GM19043 (cell line): ENCODE data around the gene PGM2L1.
"Not testable (repeated sequence)": the region's sequence is repeated elsewhere in the genome, so short reads cannot be mapped to it uniquely, and the experiment has no call there.

Source experiments
- ATAC-seq: cut with Tn5 transposase; IDR thresholded peaks from one replicate; pipeline ENCODE4 v1.9.1; 2021; ENCODE audit warnings: low read depth; ENCODE audit not compliant: unreplicated experiment

PGM2L1 gene

DNA sequence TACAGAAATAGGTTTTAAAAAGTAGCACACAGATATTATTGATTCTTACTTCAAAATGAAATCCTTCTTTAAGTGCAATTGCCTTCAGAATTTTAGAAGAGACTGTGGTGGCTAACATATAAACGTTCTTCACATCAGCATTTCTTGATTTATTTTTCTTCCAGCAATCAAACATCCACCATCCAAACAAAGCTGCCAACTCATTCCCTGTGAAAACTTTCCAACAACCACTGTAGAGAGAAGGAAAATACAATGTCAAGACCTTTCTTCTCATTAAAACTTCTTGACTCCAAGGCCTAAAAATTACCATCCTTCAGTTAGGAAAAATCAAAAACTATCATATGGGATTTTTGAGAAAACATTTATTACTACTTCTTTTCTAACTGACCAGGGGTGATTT lies 52.8 kb downstream of the PGM2L1 start:
- ATAC-seq, result no peak

DNA sequence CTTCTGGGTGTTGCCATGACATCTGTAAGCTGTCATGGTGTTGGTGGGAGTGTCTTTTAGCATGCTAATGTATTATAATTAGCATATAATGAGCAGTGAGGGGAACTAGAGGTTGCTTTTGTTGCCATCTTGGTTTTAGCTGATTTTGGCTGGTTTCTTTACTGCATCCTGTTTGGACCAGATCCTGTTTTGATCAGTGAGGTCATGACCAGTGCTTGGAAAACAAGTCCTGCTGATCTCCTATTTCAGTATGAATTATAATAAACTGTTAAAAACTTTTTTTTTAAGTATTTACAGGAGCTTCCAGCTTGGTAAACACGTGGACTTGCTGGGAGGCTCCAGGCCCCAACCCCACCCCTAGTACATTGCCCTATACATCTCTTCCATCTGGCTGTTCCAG lies 56.3 kb downstream of the PGM2L1 start:
- ATAC-seq, result no peak

DNA sequence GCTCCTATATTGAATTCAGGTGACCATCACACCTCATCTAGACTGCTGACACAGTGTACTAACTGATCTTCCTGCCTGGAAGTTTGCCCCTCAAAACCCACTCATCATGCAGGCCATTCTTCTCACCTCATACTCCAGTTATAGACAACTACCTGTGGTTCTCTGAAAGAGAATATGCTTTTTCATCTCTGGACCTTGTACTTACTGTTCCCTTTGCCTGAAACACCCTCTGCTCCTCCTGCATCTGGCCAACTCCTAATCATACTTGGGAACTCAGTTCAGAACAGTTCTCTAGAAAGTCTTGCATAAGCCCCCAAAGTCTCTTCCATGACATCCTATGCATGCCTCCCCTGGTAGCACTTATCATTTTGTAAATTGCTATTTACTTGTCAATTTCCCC lies 58.6 kb downstream of the PGM2L1 start:
- ATAC-seq, result no peak

DNA sequence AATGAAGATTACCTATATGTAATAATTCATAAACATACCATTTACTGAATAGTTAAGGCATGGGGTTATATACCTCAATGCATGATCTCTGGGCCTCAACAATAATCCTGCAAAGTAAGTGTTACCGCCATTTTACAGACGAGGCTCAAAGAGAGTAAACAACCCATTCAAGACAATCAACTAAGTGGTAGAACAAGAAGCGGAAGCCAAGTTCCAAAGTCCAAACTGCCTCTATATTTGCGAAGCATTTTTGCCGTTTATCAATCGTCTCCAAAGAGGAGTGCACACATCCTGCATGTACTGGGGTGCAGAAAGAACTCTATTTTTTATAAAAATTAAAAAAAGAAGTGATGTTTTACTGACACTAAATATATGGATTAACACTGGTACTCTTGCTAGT lies 59.3 kb downstream of the PGM2L1 start:
- no peak for ATAC-seq

DNA sequence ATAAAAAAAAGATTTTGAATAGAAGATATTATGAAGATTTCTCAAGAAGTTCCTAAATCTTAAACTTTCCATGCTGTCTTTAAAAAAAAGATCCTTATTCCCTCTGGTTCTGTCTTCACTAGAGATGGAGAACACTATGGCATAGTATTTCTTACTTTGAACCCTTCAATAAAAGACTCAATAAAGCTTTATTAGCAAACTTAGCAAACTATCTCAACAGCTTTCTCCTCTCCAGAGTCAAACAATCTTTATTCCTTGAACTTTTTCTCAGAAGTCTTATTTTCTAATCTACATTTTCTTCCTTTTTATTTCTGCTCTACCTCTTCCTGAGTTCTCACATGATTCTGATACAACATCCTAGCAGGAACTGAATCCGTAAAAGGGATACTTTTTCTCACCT lies 65.0 kb downstream of the PGM2L1 start:
- no peak for ATAC-seq

DNA sequence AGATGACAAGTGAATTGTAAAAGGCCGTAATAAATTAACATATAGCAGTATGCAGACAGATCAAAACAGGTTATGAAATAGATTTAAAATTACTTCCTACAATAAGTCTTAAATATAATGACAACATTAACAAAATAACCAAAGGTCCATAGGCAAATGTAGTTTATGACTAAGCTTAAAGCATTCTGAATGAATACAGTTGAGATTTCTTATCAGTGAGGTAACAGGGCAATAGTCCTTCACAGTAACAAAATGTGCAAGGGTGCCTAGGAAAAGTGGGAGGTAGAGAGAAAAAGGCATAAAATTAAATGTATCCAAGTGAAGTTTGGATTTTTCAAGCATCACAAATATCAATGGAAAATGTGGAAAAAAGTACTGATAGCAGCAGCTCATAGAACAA lies 65.9 kb downstream of the PGM2L1 start:
- no peak for ATAC-seq

DNA sequence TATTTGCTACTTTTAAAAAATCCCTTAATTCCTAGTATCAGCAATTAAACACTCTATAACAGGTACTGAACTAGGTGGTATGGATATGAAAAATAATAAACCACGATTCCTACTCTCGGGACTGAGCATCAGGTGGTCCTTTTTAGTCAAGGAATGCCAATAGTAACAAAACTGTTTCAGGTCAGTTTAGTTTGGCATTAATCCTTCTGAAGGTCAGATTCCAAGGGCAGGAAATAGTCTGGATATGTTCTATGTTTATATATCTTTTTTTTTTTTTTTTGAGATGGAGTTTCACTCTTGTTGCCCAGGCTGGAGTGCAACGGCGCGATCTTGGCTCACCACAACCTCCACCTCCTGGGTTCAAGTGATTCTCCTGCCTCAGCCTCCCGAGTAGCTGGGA lies 67.2 kb downstream of the PGM2L1 start:
- ATAC-seq, result not testable (repeated sequence)

DNA sequence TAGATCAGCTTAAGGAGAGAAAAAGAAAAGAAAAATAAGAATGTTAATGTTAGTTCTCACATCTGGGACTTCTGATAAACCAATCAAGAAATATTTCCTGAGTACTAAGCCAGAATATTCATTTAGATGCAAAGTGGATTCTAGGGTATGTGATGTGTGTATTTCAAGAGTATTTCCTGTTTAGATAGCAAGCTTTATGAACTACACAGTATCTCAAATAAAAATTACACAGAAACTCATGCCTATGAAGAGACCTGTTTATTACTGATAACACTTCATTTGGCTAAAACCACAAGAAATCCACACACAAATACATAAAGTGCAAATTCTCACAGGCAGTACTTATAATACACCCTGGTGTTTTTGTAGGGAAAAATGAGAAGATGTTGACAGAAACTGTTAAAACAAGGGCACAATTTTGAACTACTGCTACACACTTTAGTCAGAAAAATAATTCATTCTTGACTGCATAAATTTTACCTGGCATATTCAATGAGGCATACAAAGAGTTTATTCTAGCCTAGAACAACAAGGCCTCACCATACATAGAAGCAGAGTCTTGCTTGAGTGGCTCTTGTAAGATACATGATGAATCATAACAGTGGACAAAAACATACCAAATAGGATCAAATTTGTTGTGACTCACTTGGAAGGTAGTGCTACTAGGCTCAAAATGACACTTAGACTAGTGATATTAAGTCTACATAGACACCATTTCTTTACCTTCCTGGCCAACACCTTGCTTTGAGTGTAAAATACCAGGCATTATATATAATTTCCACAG lies 68.0 kb downstream of the PGM2L1 start:
- ATAC-seq, result no peak

DNA sequence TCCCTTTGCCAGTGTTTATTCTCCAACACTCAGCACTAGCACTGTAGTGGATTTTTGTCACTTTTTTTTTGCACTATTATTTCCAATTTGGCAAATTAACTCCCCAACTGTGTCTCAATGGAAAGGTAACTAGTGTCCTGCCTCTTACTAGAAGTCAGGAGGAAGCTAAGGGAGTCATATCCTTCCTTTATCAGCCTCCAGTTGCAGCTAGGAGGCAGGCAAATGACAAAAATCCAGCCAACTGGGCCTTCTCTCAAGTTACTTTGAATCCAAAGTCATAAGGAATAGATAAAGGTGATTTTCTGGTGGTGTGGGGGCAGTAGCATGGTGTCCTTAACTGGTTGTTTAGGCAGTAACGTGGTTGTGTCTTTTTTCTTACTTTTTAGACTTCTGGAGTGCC lies 71.2 kb downstream of the PGM2L1 start:
- no peak for ATAC-seq

DNA sequence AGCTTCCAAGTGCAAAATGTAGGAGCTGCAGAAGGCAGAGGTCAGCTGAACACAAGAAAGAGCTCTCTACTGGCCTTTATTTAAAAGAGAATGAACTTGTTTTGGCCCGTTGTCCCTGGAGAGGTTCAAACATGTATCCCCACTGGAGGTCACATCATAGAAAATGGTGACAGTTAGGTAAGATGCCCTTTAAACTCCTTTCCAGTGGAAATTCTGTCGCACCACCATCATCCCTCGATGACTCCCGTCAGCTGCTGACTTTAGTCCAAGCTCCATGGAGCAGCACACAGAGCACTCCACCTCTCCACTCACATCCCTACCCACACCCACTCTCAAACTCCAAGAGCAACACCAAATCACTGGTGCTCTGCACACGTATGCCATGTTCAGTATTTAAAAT lies 71.6 kb downstream of the PGM2L1 start:
- no peak for ATAC-seq

DNA sequence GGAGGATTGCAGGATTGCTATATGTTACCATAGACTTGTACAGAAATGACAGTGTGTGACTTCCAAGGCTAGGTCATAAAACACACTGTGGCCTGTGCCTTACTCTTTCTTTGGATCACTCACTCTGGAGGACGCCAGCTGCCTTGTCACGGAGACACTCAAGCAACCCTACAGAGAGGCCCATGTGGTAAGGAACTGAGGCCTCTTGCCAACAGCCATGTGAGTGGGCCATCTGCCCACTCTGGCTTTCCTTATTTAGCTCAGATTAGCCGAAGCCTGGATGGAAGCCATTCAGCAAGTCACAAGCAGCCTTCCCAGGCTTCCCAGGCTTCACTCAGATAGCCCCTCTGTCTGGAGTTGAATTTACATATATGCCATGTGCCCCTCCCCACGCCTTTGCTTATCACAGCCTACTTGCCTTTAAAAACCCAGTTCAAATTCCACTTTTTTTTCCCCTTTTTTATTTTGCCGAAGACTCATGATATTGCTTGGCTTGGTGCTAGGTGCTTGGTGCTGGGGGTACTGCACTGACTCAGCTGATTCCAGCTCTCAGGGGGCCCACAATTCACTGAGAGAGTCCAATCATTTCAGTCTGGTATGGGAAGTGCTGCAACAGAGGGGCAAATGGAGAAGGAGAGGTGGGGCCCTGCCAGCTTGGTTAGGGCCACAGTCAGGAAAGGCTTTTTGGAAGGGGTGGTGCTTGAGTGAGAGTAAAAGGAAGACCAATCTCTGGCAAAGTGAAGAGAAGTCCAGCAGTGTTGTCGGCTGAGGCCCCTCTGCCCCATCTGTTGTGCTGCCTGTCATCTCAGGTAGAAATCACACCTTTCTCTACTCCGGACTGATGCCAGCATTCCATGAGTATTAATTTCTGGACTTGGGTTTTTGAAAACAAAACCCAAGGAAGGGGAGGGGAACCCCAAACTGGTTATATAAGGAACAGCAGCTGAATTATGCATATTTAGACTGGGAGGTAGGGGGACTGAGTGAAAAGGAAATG lies 72.3 kb downstream of the PGM2L1 start:
- no peak for ATAC-seq

DNA sequence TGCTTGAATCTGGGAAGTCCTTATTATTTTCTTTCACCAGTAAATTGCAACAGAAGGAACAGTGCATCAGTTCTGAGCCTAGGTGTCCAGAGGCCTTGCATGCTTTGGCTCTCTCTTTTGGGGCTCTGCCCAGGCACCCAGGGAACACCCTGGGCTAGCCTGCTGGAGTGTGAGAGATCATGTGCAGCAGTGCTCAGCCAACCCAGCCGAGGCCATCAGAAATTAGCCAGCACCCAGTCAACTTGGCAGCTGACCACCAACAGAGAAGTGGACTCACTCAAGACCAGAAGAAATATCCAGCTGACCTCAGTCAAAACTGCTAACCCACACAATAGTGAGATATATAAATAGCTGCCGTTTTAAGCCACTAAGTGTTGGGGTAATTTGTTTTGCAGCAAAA lies 75.6 kb downstream of the PGM2L1 start:
- ATAC-seq, result no peak

DNA sequence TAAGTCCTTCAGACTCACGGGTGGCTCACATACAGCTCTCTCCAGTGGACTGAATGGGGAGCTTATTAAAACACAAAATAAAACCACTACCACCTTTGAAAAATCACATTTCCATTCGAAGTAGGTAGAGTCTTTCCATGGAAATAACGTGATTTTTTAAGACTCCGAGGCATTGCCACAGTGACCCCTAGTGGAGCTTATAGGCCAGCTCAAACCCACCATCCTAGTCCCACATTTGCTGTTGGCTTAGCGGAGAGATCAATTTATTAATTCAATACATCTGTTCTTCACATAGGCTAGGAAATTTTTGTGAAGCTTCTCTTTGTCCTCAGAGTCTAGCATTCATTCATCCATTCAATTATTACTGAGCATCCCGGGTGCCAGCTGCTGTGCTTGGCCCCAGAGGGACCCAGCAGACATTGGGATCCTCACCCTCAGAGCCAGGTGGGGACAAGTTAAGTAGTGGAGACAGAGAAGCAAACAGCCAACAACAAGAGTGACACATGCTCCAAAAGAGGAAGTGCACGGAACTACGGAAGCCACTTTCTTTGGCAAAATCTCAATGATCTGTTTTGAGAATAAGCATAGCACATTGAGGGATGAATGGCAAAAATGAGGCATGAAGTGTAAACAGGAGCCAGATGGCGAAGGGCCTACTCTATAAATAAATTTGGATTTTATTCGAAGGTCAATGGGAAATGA lies 76.6 kb downstream of the PGM2L1 start:
- ATAC-seq, result no peak

DNA sequence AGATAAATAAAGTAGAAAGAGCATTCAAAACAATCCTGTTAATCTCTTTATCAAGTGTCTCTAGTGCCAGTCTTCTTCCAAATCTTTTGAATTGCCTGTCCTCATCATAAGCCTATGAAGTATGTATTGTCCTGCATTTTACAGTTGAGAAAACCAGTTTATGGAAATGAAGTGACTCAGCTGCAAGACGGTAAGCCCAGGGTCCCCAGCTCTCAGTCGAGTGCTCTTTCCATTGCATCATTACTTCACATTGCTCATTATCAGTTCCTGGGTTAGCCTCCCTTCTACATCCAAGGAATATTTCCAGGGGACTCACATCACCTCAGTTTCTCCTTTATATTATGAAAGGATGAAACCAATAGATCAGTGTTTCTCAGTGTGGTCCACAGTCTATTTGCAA lies 77.7 kb downstream of the PGM2L1 start:
- ATAC-seq, result no peak

DNA sequence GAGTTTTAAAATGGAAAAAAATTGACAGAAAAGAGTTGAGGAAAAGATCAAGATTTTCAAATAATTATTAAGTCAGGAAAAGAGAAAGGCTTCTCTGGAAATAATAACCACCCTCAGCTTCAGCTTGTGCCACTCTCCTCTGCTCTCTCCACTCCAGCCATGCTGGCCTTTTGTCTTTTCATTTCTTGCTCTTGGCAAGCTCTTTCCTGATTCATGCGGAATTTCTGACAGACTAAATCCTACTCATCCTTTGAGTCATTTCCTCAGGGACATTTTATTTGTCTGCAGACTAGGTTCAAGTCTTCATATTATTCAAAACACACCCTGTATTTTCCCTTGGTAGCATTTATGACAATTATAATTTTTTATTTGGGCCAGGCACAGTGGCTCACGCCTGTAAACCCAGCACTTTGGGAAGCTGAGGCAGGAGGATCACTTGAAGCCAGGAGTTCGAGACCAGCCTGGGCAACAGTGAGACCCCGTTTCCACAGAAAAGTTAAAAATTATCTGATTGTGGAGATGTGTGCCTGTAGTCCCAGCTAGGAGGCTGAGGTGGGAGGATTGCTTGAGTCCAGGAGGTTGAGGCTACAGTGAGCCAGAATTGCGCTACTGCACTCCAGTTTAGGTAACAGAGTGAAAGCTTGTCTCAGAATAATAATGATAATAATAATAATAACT lies 79.0 kb downstream of the PGM2L1 start:
- no peak for ATAC-seq

DNA sequence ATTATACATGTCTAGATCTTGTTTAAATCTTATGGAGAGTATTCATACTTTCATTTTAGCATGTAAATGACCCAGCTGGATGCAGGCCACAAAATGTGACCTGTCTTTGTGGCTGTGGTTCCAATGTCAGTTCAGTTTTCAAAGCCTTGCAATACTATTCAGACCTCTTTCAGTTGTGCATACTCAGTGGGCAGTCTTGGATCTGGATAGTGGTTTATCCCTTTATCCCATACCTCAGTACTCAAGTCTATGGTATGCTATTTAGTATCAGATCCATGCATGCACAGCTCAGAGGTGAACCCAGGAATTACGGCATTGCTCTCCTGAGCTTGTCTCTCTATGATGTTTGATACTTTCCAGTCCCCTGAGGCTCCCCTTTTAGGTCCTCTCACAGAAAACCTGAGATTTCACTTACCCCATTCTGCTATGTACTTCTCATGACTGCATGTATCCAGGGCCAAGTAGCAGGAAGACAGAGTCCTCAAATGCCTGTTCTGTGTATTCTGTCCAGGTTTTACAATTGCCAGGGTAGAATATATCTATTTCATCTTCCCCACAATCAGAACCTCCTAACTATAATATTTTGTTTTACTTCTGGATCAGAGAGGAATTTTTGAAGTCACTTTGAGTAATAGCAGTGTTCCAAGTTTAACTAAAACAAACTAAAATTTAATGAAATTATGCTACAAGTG lies 79.8 kb downstream of the PGM2L1 start:
- ATAC-seq, result no peak

DNA sequence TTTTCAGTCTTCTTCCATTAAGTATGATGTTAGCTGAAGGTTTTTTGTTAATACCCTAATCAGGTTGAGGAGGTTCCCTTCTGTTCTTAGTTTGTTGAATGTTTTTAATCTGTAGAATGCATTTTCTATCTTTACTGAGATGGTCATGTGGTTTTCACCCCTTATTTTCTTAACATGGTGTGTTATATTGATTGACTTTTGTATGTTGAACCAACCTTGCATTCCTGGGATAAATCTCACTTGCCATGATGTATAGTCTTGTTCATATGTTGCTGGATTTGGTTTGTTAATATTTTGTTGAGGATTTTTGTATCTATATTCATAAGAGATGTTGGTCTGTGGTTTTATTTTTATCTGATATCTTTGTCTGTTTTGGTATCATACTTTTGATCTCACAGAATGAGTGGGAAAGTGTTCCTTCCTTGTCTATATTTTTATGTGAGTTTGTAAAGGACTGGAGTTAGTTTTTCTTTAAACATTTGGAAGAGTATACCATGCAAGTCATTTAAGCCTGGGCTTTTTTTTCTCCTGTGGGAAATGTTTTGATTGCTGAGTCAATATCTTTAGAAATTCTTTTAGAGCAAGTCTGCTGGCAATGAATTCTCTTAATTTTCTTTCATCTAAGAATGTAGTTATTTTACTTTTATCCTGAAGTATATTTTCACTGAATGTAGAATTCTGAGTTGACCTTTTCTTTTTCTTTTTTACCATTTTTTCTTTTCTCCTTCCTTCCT lies 81.3 kb downstream of the PGM2L1 start:
- ATAC-seq, result no peak

DNA sequence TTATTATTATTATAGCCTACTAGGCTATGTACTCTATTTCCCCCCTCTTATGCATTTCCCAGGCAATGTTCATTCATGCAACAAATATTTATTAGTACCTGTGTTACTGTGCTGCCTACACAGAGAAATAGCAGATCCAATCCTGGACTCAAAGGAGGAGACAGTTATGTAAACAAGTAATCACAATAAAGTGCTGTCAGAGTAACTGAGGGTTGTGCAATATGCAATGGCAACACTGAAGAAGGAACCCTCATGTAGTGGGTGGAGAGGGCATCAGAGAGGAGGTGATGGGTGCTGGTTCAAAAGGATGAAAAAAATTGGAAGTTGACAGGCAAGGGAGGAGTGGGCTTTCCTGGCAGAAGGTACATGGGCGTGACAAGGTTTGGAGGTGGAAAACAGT lies 85.9 kb downstream of the PGM2L1 start:
- ATAC-seq, result no peak

DNA sequence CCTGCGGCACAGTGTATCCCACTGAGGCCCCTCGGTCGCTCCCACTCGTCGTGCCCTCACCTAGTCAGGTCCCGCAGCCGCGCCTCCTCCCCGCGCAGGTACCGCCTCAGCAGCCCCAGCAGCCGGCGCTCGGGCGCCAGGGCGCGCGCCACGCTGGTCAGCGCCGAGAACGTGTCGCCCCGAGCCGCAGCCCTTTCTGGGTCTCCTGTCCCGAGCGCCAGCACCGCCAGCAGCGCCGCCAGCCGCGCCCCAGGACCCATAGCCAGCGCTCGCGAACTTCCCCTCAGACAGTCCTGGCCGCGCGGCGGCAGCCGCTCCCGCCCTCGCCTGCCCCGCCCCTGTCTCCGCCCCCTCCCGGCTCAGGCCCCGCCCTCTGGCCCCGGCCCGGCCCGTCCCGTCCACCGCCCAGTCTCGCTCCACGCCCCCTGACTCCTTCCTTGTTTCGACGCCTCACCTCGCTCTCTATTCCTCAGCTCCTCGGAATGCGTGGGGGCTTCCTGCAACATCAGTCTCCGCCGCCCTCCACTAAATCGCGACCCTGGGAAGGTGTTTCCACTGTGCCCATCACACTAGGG lies 86.8 kb downstream of the PGM2L1 start, which contains the start of gene P4HA3:
Gene P4HA3, minus strand, starts transcription at position 289 of the 575 bp plus-strand sequence. Its CDS starts 29 bp downstream, at position 260.
- ATAC-seq, result no peak
